Activated T-cell treated with anti-CD3 and anti-CD28 coated beads, Interleukin-2, amount 50 U/mL, for 48 hours (primary cell): Measurements from ENCODE around the gene FMN1.

ENCODE experiments used
- DNase-seq, 2 experiments: peaks; one replicate each; pipeline ENCODE4 v3.0.0-alpha.2; 2020

The FMN1 gene

GRCh38 chr15:33115191-33115861 lies 79.2 kb downstream of the FMN1 start:
- no peak for DNase-seq

- DNase-seq, result no peak
Measured at GRCh38 chr15:33114374-33114717, 80.2 kb downstream of the FMN1 start.

- DNase-seq, result no peak
Measured at GRCh38 chr15:33113666-33114373, 80.7 kb downstream of the FMN1 start.

GRCh38 chr15:33112541-33113105 lies 81.9 kb downstream of the FMN1 start:
- no peak for DNase-seq

- no peak for DNase-seq
Measured at GRCh38 chr15:33111041-33111451, 83.5 kb downstream of the FMN1 start.

GRCh38 chr15:33109345-33109744 lies 85.2 kb downstream of the FMN1 start:
- no peak for DNase-seq

GRCh38 chr15:33108518-33108917 lies 86.0 kb downstream of the FMN1 start:
- DNase-seq, result no peak

GRCh38 chr15:33107950-33108349 lies 86.6 kb downstream of the FMN1 start:
- no peak for DNase-seq

GRCh38 chr15:33104212-33104611 lies 90.3 kb downstream of the FMN1 start:
- no peak for DNase-seq

- no peak for DNase-seq
Measured at GRCh38 chr15:33101036-33101435, 93.5 kb downstream of the FMN1 start.

GRCh38 chr15:33100314-33100713 lies 94.2 kb downstream of the FMN1 start:
- no peak for DNase-seq

GRCh38 chr15:33099739-33100138 lies 94.8 kb downstream of the FMN1 start:
- no peak for DNase-seq

GRCh38 chr15:33099213-33099612 lies 95.3 kb downstream of the FMN1 start:
- DNase-seq, result no peak

GRCh38 chr15:33098094-33099058 lies 96.1 kb downstream of the FMN1 start:
- no peak for DNase-seq

GRCh38 chr15:33096134-33096533 lies 98.4 kb downstream of the FMN1 start:
- no peak for DNase-seq

GRCh38 chr15:33095641-33096040 lies 98.9 kb downstream of the FMN1 start:
- DNase-seq, result no peak

- DNase-seq, result no peak
Measured at GRCh38 chr15:33094336-33094735, 100.2 kb downstream of the FMN1 start.

GRCh38 chr15:33093222-33093621 lies 101.3 kb downstream of the FMN1 start:
- DNase-seq, result no peak

GRCh38 chr15:33091983-33092693 lies 102.4 kb downstream of the FMN1 start:
- no peak for DNase-seq

- no peak for DNase-seq
Measured at GRCh38 chr15:33089878-33090757, 104.4 kb downstream of the FMN1 start.

GRCh38 chr15:33089165-33089877 lies 105.2 kb downstream of the FMN1 start:
- no peak for DNase-seq
